Hepatocyte (in vitro differentiated cells): Measurements from ENCODE around the gene S1PR5.

Experiments
- EZH2 ChIP-seq: fragments of 200-600 bp; sonication (generic); IDR thresholded peaks from 2 replicates; pipeline ENCODE4 v1.6.1; 2016; ENCODE audit warnings: antibody characterized with exemption, mild to moderate bottlenecking, borderline replicate concordance
- EZH2phosphoT487 ChIP-seq: fragments of 200-600 bp; sonication (generic); IDR thresholded peaks from one replicate; pipeline ENCODE4 v1.6.1; 2018; ENCODE audit warnings: antibody characterized with exemption, mild to moderate bottlenecking, low read depth, moderate library complexity; ENCODE audit not compliant: unreplicated experiment, severe bottlenecking
- TF ChIP-seq, protein P1 (sequence below): fragments of 200-600 bp; sonication (generic); IDR thresholded peaks from 2 replicates; pipeline ENCODE4 v1.5.1; 2016; ENCODE audit warnings: antibody characterized with exemption, mild to moderate bottlenecking; ENCODE audit not compliant: poor library complexity

DNA sequence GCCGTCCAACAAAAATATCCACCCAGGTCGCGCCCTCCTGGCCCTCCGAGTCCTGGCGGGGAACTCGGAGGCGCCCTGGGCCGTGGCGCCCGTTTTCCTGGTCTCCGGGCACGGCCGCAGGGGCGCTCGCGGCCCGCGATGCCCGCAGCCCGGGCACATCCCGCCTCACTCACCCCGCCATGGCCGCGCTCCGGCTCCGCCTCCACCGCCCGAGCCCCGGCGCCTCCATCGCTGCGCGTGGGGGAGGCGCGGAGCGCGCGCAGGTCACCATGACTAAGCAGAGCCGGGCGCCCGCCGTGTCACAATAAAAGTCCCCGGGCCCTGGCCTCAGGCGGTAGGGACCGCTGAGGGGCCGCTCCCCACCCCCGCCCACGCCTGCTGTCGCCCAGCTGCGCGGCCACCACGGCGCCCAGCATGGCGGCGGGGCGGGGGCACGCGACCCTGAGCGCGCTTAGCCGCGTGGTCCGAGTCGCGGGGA lies 14.7 kb downstream of the S1PR5 start:
- TF ChIP-seq, protein P1, sequence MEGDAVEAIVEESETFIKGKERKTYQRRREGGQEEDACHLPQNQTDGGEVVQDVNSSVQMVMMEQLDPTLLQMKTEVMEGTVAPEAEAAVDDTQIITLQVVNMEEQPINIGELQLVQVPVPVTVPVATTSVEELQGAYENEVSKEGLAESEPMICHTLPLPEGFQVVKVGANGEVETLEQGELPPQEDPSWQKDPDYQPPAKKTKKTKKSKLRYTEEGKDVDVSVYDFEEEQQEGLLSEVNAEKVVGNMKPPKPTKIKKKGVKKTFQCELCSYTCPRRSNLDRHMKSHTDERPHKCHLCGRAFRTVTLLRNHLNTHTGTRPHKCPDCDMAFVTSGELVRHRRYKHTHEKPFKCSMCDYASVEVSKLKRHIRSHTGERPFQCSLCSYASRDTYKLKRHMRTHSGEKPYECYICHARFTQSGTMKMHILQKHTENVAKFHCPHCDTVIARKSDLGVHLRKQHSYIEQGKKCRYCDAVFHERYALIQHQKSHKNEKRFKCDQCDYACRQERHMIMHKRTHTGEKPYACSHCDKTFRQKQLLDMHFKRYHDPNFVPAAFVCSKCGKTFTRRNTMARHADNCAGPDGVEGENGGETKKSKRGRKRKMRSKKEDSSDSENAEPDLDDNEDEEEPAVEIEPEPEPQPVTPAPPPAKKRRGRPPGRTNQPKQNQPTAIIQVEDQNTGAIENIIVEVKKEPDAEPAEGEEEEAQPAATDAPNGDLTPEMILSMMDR: peak; percentile 5
- TF ChIP-seq EZH2phosphoT487 (no peak), EZH2 (no peak)
